Posterior cingulate gyrus (tissue), 11 donors: ENCODE results near the gene CELSR1.
A peak's percentile ranks its signal among the peaks of the same experiment; 100 is the strongest.
"Not testable (repeated sequence)": the region's sequence is repeated elsewhere in the genome, so short reads cannot be mapped to it uniquely, and the experiment has no call there.

Experiments used
- DNase-seq, 10 donors: peaks; one replicate each; pipeline versions ENCODE4 v3.0.0 to v3.0.0-alpha.2; 2020 to 2021; ENCODE audit warnings: mixed read lengths in 3 of 10
- intact Hi-C: fragments of 100-400 bp; cut with DNase I; formaldehyde crosslinking; loops from one replicate; pipeline ENCODE4 v1.15.1; 2023

CELSR1 gene

DNA sequence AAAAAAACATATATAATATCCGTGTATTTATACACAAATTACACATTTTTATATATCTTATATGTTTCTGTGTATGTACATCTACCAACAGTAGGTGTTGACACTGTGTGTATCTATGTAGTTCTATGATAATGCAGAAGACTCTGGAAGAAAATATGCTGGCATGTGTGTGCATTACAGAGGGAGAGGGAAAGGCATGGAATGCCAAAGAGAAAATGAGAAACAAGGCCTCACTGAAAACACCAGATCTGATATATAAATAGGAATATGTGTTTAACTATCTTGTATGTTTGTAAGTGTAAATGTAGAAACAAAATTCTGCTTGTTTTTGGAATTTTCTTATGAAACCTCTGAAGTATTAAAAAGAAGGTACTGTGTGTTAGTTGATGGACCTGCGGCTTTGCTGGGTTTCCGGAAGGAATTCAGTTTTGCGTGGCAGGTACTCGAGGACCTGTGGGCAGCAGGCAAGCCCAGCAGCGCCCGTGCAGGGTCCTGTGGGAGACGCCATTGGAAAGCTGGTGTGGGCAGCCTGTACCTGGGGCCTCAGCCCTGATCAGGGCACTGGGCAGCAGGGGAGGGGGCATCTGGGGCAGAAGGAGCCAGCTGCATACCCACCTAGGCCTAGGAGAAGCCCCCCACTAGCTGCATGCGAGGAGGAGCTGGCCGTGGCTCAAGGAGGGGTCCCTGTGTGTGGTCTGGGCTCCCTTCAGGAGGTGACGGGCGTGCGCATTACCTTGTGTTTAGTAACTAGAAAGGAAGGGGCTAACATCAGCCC, 209.5 kb downstream of the CELSR1 start:
- intact Hi-C loops, result no loop called here
- DNase-seq, result peak in 2 of 10 donors; percentile 30 to 67

- intact Hi-C loops, result no loop called here
- peak in 1 of 10 donors; percentile 66 for DNase-seq
These were observed 211.2 kb downstream of the CELSR1 start for GRCh38 chr22:46326066-46326680.

DNA sequence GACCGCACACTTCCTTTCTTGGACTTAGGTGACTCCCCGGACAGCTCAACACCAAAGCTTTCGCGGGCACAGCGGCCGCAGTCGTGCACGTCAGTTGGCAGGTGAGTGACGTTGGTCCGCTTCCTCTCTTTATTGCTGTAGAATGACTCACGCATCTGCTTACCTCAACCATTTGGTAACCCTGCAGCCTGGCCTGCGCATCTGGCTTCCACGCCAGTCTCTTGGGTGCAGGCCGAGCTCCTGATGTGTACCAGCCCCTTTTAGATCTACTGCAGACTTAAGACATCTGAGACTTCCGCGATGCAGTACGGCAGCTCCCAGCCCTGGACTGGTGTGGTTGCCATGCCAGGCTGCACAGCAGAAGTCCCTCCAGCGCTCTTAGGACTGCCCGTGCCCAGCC, 214.3 kb downstream of the CELSR1 start:
- intact Hi-C loops, result no loop called here
- DNase-seq, result peak in 1 of 10 donors; percentile 51

GRCh38 chr22:46322711-46323110, 214.7 kb downstream of the CELSR1 start:
- peak in 1 of 10 donors; percentile 80 for DNase-seq
- intact Hi-C loops, result no loop called here

- intact Hi-C loops, result no loop called here
- peak in 1 of 10 donors; percentile 69 for DNase-seq
These were observed 216.6 kb downstream of the CELSR1 start for GRCh38 chr22:46320716-46321386.

DNA sequence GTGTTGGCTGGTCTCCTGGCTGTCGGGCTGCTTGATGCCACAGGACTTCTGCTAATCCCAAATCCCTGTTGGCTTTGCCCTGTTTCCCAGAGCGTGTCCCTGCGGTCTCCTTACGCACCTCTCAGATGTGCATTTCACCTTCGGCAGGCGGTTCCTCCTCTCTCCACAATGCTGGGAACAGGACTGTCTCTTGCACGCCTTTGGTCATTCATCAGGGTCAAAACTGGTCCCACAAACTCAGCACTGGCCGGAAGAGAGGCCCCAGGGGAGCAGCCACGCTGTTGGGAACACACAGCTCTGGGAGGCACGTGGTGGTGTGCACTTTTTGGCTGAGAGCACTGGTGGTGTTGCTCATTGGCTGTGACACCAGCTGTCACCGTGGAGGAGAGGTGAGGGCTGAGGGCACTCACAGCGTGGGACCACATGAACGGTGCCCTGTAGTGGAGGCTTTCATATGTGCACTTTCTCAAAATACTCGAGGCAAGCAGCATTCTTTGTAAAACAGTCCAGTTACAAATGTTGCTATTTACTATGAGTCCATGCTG, 217.2 kb downstream of the CELSR1 start:
- DNase-seq, result peak in 1 of 10 donors; percentile 52
- intact Hi-C loops, result no loop called here

DNA sequence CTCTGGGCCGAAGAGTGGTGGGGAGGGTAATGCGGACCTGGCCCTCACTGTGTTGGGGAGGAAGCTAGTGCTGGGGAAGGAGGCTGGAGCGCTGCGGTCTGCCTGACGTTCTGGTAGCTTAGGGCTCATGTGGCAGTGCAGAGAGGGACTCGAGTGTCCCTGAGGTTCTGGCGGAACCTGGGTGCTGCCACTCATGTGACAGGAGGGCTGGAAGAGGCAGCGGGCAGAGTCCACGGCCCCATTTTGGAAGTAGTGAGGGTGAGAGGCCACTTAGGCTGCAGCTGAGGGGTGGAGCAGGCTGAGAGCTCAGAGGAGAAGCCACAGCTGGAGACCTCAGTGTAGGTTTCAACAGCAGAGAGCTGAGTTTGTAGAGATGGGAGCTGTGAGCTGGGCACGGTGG, 218.1 kb downstream of the CELSR1 start:
- intact Hi-C loops, result loop anchor here (5.0 kb wide), 1 partner anchor 327 kb away; no protein-coding TSS in a partner anchor
- peak in 1 of 10 donors; percentile 81 for DNase-seq

GRCh38 chr22:46318576-46318975, 218.8 kb downstream of the CELSR1 start:
- intact Hi-C loops, result loop anchor here (5.0 kb wide), 1 partner anchor 326 kb away; no protein-coding TSS in a partner anchor
- peak in 1 of 10 donors; percentile 79 for DNase-seq

- peak in 1 of 10 donors; percentile 61 for DNase-seq
- intact Hi-C loops, result loop anchor here (5.0 kb wide), 1 partner anchor 325 kb away; no protein-coding TSS in a partner anchor
These were observed 219.8 kb downstream of the CELSR1 start for GRCh38 chr22:46317646-46318045.

GRCh38 chr22:46315976-46316375, 221.4 kb downstream of the CELSR1 start:
- DNase-seq, result peak in 1 of 10 donors; percentile 42
- intact Hi-C loops, result loop anchor here (5.0 kb wide), 1 partner anchor 324 kb away; no protein-coding TSS in a partner anchor

DNA sequence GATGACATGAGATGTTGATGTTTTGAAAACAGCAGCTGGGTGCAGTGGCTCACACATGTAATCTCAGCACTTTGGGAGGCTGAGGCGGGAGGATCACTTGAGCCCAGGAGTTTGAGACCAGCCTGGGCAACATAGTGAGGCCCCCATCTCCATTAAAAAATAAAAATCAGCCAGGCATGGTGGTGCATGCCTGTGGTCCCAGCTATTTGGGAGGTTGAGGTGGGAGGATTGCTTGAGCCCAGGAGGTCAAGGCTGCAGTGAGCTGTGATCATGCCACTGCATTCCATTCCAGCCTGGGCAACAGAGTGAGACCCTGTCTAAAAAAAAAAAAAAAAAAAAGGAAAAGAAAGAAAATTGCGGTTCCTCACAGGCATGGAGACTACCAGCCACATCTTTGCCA, 224.6 kb downstream of the CELSR1 start:
- DNase-seq, result peak in 2 of 10 donors; percentile 10 to 21
- intact Hi-C loops, result not testable (repeated sequence)

DNA sequence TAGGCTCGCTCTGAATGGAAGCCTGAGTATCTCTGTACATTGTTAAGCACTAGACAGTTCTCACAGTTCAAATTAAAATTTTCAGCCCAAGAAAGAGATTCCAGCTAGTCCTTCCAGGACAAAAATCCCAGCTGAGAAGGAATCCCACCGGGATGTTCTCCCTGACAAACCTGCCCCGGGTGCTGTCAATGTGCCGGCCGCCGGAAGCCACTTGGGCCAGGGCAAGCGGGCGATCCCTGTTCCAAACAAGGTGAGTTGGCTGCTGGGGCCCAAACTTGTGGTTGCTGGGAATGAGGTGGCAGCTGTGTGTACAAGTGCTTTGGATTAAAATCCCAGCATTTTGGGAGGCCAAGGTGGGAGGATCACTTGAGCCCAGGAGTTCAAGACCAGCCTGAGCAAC, 225.4 kb downstream of the CELSR1 start:
- peak in 2 of 10 donors; percentile 49 to 67 for DNase-seq
- intact Hi-C loops, result no loop called here
